Astrocyte (in vitro differentiated cells and primary cell): ENCODE measurements around the gene TIPARP.

Experiments
- EZH2 ChIP-seq: IDR thresholded peaks from 2 replicates; pipeline ENCODE4 v1.6.1; 2012; ENCODE audit warnings: mild to moderate bottlenecking, low read length, inconsistent platforms; ENCODE audit not compliant: insufficient read depth
- TF ChIP-seq, protein P1 (sequence below): IDR thresholded peaks from 2 replicates; pipeline ENCODE4 v1.5.1; 2011; ENCODE audit warnings: low read depth, mild to moderate bottlenecking, inconsistent platforms, low read length, moderate library complexity; ENCODE audit not compliant: insufficient read depth

DNA sequence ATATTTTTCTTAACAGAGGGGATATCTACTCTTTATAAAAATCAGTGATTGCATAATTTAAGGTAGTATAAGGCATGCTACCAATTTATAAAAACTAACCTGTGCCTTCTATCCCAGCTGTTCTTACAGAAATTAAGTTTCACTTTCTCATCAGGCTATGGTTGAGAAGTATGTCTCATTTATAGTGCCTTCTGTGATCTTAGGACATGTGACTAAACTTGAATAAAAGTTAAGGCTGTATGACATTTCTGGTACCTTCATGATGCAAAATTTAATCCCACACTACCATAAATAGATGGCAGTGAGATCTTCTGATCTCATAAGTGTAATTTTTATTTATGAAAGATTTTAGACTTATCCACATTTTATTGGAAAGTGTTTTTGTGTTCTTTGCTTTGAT lies 12.6 kb downstream of the TIPARP start:
- TF ChIP-seq, protein P1, sequence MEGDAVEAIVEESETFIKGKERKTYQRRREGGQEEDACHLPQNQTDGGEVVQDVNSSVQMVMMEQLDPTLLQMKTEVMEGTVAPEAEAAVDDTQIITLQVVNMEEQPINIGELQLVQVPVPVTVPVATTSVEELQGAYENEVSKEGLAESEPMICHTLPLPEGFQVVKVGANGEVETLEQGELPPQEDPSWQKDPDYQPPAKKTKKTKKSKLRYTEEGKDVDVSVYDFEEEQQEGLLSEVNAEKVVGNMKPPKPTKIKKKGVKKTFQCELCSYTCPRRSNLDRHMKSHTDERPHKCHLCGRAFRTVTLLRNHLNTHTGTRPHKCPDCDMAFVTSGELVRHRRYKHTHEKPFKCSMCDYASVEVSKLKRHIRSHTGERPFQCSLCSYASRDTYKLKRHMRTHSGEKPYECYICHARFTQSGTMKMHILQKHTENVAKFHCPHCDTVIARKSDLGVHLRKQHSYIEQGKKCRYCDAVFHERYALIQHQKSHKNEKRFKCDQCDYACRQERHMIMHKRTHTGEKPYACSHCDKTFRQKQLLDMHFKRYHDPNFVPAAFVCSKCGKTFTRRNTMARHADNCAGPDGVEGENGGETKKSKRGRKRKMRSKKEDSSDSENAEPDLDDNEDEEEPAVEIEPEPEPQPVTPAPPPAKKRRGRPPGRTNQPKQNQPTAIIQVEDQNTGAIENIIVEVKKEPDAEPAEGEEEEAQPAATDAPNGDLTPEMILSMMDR = no peak
- no peak for TF ChIP-seq EZH2
